Endometrial microvascular endothelial cells (primary cell): ENCODE measurements around the gene PI4K2B. TPM values are rescaled to one million over a fixed set of nuclear protein-coding genes. Genes with fewer than 3 reads are reported as not detected.
"Not testable (repeated sequence)": the region's sequence is repeated elsewhere in the genome, so short reads cannot be mapped to it uniquely, and the experiment has no call there.

Experiments used
- in situ Hi-C: cut with HindIII; loops from 2 replicates; pipeline ENCODE4 v1.10.0; 2017; ENCODE audit warnings: low sequenced_read_pairs, low pct_unique_long_range_greater_than_20kb; ENCODE audit errors: inconsistent ontology term
- total RNA-seq: library from RNA; depleted of rRNA; stranded (reverse); fragments of >200 nt; gene quantifications from one replicate; pipeline ENCODE4 v1.2.3, GENCODE V29; 2015; ENCODE audit errors: inconsistent ontology term

The PI4K2B gene
- total RNA-seq, 1 donor from 2014 or later, result 31.2 TPM

DNA sequence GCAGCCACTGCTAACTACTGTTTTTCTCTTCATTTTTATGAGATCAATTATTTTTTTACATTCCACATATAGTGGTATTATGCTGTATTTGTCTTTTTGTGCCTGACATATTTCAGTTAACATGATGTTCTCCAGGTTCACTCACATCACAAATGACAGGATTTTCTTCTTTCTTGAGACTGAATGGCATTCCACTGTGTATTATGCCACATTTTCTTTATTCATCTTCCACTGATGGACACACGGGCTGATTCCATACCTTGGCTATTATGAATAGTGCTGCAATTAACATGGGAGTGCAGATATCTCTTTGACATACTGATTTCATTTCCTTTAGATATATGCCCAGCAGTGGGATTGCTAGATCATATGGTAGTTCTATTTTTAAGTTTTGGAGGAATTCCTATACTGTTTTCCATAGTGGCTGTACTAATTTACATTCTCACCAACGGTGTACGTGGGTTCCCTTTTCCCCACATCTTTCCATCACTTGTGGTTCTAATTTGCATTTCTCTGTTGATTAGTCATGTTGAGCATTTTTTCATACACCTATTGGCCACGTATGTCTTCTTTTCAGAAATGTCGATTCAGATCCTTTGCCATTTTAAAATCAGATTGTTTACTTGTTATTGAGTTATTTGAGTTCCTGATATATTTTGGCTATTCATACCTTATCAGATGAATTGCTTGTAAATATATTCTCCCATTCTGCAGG is 63.9 kb downstream of the PI4K2B start:
- in situ Hi-C loops, result no loop called here

DNA sequence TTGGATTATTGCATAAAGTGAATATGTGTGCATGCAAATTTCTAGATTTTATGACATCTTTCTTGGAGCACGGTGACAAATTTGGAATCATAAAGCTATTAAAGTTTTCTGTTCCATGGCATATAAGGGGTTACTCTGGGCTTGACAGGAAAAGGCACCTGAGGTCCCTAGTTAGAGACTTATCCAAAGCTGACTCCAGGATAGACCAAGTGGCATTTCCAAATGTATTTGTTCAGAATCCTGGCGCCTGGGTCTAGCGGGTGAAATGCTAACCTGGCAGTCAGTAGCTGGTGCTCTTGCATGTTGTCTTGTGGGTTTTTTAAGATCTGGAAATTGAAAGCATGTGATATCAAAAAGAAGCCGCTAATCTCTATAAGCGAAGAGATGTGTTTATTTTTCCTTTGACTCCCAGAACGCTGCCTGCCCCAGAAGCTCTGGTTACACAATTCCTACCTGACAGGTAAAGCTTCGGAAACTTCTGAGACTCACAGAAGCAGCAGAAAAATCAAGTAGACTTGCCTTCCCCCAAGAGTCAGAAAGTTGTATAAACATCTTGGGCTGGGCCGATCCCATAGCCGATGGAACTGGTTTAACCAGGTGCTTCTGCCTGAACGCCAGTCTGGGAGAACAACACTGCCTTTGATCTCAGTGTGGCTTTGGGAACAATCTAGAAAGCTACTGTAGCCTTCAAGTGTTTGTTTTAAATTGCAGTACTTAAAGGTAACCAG is 65.8 kb downstream of the PI4K2B start:
- in situ Hi-C loops, result no loop called here

DNA sequence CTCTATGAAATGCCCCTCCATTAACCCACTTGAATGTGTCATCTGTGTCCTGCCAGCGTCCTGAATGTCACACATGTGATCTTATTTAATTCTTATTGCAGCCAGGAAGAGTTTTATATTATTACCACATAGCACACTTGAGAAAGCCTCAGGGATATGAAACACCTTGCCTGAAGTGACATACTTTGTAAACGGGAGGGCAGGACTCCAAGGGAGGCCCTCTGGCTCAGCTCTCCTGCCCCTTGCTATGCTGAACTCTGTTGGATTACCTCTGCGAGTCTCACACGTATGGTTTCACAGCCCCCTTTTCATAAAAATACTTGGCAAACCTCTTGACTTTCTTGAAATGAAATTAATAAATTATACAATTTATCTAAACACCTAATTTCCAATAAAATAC is 67.6 kb downstream of the PI4K2B start:
- in situ Hi-C loops, result no loop called here

DNA sequence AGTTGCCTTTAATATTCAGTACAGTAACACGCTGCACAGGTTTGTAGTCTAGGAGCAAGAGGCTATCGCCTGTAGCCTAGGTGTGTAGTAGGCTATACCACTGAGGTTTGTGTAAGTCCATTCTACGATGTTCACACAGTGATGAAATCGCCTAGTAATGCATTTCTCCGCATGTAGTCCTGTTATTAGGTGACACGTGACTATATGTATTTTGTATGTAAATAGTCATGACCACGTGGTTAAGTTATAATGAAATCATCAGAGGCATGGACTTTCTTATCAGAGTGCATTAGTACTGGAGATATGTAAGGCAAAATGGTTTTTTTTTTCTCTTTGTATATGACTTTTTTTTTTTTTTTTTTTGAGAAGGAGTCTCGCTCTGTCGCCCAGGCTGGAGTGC is 68.8 kb downstream of the PI4K2B start:
- in situ Hi-C loops, result no loop called here

DNA sequence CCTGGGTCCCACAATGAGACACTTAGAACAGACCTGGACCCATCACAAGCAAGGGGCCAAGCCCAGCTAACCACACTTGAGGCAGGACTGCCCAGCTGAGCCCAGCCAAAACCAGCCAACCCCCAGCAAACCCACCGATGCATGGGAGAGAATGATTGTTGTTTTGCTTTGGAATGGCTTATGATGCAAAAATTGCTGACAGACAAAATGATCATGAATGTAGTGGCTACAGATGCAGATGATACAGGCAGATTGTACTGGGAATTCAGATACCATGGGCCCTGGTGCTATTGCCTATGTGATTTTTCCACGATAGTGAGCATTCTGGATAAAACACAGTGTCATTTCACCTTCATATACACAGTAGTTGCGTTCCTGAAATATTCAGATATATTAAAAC is 69.7 kb downstream of the PI4K2B start:
- in situ Hi-C loops, result no loop called here

DNA sequence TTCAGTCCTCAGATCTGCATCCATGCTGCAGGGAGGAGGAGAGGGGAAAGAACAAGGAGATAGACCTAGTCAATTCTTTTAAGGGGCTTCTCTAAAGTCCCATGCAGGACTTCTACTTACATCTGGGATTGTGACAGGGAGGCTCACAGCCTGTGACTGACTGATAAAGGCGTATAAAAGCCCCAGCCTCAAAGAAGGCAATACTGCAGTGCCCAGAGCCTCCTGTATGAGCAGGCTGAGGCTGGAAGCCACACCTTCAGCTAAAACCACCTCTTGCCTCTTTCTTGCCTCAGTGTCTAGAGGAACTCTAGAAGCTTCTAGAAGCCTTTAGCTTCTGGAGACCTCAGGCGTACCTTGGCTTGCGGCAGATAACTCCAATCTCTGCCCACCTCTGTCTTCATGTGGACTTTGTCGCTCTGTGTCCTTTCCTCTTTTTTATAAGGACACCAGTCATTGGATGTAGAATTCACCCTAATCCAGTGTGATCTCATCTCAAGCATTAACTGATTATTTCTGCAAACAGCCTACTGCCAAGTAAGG is 72.8 kb downstream of the PI4K2B start:
- in situ Hi-C loops, result no loop called here

DNA sequence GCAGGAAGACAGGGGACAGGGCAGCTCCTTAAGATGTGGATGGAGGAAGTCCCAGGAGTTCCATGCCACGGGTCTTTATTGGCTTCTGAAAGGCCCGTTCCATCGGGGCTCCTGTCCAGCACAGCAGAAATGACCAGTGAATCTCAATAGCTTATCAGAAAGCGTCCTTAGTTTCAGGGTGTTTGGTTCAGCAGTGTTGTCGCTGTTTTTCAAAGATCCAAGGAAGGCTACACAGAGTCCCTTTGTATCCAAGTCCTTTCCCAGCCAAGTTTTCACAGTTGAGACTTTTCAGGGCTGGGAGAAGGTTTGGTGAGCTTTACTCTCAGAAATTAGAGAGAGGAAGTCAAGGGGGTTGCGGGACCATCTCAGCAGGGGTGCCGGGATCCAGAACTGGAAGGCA is 73.8 kb downstream of the PI4K2B start:
- in situ Hi-C loops, result no loop called here

DNA sequence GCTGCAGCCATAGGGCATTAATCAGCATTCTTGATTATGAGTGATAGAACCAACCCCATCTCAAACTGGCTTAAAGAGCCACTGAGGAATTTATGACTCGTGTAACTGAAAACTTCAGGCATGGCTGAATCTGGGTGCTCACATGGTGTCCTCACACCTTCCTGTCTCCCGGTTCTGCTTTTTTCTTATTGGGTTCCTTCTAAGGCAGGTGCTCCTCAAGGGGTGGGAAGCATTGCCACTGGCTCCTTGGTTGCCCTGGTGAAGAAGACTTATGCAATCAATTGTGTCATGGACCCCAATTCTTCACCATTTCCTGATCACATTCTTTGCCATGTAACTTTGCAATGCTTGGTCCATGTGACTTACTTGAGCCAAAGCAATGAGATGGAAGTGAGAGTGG is 74.5 kb downstream of the PI4K2B start:
- in situ Hi-C loops, result no loop called here

DNA sequence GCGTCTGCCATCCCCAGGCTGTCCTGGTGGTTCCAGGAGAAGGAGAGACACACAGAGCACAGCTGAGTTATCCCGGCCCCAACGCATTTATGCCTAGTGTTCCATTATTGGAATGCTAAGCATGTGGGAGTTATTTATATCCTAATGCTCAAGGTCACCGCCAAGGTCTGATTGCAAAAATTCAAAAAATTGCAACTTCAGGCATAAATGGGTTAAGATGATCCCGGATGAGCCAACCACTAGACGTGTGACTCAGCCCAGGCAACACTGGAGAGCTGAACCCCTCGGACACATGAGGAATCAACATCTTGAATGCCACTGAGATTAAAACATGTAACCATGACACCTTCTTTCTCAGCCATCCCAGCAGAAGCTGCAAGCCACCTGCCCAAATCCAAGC is 74.9 kb downstream of the PI4K2B start:
- in situ Hi-C loops, result no loop called here

DNA sequence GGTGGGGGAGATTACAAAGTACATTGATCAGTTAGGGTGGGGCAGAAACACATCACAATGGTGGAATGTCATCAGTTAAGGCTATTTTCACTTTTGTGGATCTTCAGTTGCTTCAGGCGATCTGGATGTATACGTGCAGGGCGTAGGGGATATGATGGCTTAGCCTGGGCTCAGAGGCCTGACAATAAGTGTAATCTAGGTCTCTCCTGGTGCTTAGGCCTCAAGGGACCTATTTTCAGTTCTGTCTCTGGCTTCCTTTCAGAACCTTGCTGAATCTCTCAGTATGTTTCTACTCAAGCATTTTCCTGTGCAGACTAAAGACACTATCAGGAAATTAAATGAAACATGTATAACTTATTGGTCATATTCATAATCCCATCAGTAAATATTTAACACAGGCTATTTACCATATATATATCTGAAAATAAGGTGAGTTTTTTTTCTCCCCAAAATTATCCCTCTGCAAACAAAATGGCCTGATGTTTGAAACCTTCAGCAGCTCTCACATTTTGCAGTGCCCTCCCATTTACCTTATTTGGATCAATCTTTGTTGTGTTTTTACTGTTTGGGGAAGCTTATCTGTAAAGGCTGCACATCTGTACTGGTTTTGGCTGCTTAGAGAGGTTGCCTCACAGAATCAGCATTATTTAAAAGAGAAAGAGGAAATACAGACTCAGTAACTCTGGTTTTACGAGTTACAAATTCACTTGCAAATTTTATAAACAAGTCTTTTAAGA is 76.4 kb downstream of the PI4K2B start:
- in situ Hi-C loops, result no loop called here

DNA sequence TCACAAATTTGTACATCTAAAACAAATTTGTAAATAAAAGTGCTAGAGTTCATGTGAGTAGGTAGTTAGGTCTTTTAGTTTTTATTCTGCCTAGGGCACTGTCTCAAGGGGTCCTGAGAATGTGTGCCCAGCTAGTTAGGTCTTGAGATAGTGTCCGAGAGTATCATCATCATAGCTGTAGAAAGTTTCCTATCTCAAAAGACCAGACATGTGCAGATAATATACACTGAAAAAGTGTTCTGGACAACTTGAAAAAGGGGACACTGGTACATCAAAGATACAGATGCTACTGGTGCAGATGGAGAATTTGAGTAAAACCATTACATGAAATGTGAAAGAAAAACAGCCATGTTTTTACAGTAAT is 77.0 kb downstream of the PI4K2B start:
- in situ Hi-C loops, result no loop called here

DNA sequence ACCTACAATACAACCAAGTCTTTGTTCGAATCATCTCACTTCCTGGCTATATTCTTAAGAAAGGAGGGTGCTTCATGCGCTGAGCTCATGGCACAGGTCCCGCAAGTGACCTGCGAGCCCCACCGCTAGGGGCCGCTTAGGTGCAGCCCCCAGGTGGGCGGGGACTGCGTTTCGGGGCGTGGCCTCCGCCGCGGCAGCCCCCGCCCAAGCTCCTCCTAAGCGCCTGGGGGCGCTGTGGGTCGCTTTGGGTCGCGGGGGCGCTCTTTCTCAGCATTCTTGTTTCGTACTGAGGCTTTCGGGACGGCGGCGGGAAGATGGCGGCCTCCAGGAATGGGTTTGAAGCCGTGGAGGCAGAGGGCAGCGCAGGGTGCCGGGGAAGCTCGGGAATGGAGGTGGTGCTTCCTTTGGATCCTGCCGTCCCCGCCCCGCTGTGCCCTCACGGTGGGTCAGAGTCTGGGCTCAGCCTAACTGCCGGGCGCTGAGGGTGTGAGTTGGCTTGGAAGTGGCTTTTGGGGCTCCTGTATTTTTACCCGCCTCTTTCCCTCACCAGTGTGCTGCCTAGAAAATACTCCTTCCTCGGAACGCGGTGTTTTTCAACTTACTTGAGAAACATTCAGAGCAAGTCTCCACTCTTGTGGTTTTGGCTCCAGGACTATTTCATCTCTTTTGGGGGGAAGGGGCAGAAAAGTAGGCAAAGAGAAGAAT is 78.8 kb downstream of the PI4K2B start, which contains the start of gene ZCCHC4:
ZCCHC4 (plus strand) TSS at position 279 of the 705 bp plus-strand sequence; CDS start at position 315, 36 bp downstream.
- in situ Hi-C loops, result no loop called here

DNA sequence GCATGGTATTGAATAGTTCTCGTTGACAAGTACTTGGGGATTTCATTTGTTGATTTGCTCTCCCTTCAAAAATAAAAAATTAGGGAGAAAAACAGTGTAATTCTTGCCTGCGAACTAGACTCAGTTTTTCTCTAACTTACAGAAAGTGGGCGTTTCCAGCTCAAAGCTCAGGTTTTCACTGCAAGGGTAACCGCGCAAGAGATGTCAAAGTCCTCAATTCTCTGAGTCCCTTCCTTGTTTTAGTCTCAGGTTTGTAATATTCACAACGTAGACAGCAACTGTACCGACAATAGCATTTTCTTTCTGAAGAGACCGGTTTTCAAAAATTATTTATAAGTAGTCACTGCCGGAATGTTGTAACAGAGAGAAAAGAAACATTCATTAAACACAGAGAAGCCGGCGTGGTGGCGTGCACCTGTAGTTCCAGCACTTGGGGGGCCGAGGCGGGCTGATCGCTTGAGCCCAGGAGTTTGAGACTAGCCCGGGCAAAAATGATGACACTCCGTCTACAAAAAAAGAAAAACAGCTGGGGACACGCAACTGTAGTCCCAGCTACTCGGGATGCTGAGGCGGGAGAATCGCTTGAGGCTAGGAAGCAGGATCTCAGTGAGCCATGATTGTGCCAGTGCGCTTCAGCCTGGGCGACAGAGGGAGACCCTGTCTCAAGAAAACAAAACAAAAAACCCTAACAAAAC is 79.5 kb downstream of the PI4K2B start:
- in situ Hi-C loops, result no loop called here

DNA sequence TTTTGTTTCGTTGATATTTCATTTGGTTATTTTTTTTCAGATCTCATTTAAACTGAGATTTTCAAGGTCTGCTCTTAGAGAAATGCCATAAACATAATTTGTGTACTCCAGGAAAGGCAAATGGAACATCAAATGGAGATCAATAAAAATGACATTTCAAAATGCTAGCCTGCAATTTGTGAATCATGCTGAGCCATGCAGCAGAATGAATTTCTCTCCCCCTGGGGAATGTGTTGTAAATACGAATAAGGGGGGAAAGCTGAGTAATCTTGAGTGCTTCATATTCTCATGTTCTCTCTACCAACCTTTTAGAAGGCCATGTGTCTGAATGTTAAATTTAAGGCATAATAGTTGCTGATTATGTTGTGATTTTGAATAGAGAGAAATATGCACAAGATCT is 86.5 kb downstream of the PI4K2B start:
- in situ Hi-C loops, result no loop called here

DNA sequence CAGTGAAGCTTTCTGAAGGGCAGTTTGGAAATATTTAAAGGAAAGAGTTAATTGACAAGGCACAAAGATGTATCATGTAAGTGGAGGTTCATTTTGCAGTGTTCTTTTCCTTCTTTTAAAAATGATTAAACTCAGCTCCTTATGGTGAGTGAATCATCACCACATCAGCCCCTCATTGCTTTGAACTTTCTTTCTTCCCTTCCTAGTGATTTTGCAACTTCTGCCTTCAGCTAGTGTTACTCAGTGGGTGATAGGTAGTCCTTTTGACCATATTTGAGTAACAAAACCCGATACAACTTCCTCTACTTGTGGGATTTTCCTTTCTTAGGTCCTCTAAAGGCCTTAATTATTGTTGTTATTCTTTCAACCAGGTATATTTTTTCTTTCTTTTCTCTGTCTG is 86.9 kb downstream of the PI4K2B start:
- in situ Hi-C loops, result no loop called here

DNA sequence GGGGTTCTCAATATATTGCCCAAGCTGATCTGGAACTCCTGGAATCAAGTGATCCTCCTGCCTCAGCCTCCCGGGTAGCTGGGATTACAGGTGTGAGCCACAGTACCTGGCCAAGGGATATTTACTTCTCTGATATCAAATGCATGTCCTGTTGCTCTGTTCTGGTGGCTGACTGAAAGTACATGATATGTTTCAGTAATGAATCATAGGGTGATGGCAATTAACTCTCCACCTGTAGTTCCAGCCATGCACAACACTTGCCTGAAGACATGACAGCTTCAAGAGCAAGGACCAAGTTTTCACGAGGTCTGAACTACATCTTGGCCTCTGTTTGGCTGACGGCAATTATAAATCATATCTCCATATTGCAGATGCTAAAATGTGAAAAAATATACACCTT is 87.9 kb downstream of the PI4K2B start:
- in situ Hi-C loops, result no loop called here

DNA sequence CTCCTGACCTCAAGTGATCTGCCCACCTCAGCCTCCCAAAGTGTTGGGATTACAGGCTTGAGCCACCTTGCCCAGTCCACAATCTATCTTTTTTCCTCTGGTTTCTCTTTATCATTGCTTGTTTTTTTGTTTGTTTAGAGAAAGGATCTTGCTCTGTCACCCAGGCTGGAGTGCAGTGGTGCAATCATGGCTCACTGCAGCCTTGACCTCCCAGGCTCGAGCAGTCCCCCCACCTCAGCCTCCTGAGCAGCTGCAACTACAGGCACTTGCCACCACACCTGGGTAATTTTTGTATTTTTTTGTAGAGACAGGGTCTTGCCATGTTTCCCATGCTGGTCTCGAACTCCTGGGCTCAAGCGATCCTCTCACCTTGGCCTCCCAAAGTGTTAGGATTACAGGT is 94.6 kb downstream of the PI4K2B start:
- in situ Hi-C loops, result not testable (repeated sequence)
